ENCODE data around the gene CHCHD4.

GRCh38 chr3:14128724-14129123, 4.1 kb upstream of the CHCHD4 start:
- no peak for TF ChIP-seq REST (IDR thresholded peaks at IDR 0.05; ENCODE audit: unreplicated experiment)
- TF ChIP-seq NANOG (IDR thresholded peaks at IDR 0.05; ENCODE audit: borderline replicate concordance), result no peak
- TF ChIP-seq CTCF (conservative IDR thresholded peaks at IDR 0.05; ENCODE audit: low read depth in 2 of 2), result no peak
- no peak for TF ChIP-seq CREB1 (CRISPR knock-in tag; IDR thresholded peaks at IDR 0.05; ENCODE audit: low read depth)
- no peak for TF ChIP-seq EZH2 (IDR thresholded peaks at IDR 0.05; ENCODE audit: low read depth, unreplicated experiment)
- TF ChIP-seq POLR2AphosphoS5 (IDR thresholded peaks at IDR 0.05; ENCODE audit: low read depth), result no peak
- no peak for TF ChIP-seq EZH2phosphoT487 (IDR thresholded peaks at IDR 0.05; ENCODE audit: unreplicated experiment)
- TF ChIP-seq ZNF114 (CRISPR knock-in tag; IDR thresholded peaks at IDR 0.05), result no peak
- TF ChIP-seq STAT1 (IDR thresholded peaks at IDR 0.05; ENCODE audit: unreplicated experiment), result no peak
- no peak for TF ChIP-seq JUNB (IDR thresholded peaks at IDR 0.05; ENCODE audit: unreplicated experiment)
- TF ChIP-seq ETS1 (IDR thresholded peaks at IDR 0.05), result no peak
- TF ChIP-seq ZNF331 (CRISPR knock-in tag; IDR thresholded peaks at IDR 0.05; ENCODE audit: low read depth), result no peak
- no peak for TF ChIP-seq ZNF462 (CRISPR knock-in tag; IDR thresholded peaks at IDR 0.05)

All from GM23338 (cell line).